HCT116 (cell line): ENCODE measurements around the gene ZNF507. TPM values are rescaled to one million over a fixed set of nuclear protein-coding genes. Genes with fewer than 3 reads are reported as not detected.
A peak's percentile ranks its signal among the peaks of the same experiment; 100 is the strongest.

Source experiments
- ATAC-seq: fragments of 200-7000 bp; cut with Tn5 transposase; 2 replicates; pipeline ENCODE4 v1.9.1; 2020; ENCODE audit warnings: mild to moderate bottlenecking, moderate library complexity
- BruUV-seq: library from RNA; stranded (reverse); fragments of 400-500 nt; replicated peaks from 2 replicates; lab custom pipeline; 2021; lab: Mats Ljungman, UMichigan
- CTCF ChIA-PET: fragments of 300-600 bp; sonication (Branson Sonifier 250); formaldehyde crosslinking; loops from one replicate; lab custom pipeline; 2021; ENCODE audit warnings: antibody characterized with exemption; lab: Charles Lee
- POLR2A ChIA-PET: fragments of 300-600, 350-600 bp; sonication (Branson Sonifier 250); formaldehyde crosslinking; loops from one replicate; lab custom pipeline; 2021; ENCODE audit warnings: antibody characterized with exemption; lab: Charles Lee
- RAD21 ChIA-PET, 2 experiments: fragments of 300-600 bp; sonication (Branson Sonifier 250); formaldehyde crosslinking; loops; one replicate each; lab custom pipeline; 2023; ENCODE audit warnings: low total read pairs in 2 of 2; ENCODE audit not compliant: uncharacterized antibody in 2 of 2, unreplicated experiment in 2 of 2, low non-redundant PET in 1 of 2; lab: Charles Lee
- DNase-seq: peaks from one replicate; pipeline ENCODE4 v3.0.0-alpha.2; 2010; ENCODE audit warnings: low read depth, low spot score
- H2AFZ ChIP-seq: fragments of 200-600 bp; shearing (Covaris generic), sonication (generic); 2 replicates; pipeline ENCODE4 v1.6.1; 2017; ENCODE audit warnings: low read depth, mixed run types, mixed read lengths, antibody characterized with exemption, low read length; ENCODE audit not compliant: poor library complexity, severe bottlenecking
- H3K27ac ChIP-seq: 2 replicates; pipeline ENCODE4 v1.5.1; 2012; ENCODE audit warnings: low read depth, low read length
- H3K27me3 ChIP-seq: fragments of 200-600 bp; sonication (generic); 2 replicates; pipeline ENCODE4 v1.6.1; 2016; ENCODE audit warnings: mixed run types, low read length, mixed read lengths; ENCODE audit not compliant: insufficient read depth
- H3K36me3 ChIP-seq, 2 experiments: fragments of 200-500 bp in 1 of 2; fragments of 200-600 bp in 1 of 2; sonication (Bioruptor generic) in 1 of 2; sonication (generic) in 1 of 2; 2 replicates each; pipeline versions ENCODE4 v1.5.1 to v1.6.1; 2014 to 2016; ENCODE audit warnings: low read length in 2 of 2, inconsistent platforms in 1 of 2, mixed read lengths in 1 of 2, mixed run types in 1 of 2; ENCODE audit not compliant: insufficient read depth in 2 of 2, control insufficient read depth in 1 of 2
- H3K4me1 ChIP-seq, 2 experiments: fragments of 200-600 bp in 1 of 2; sonication (generic) in 1 of 2; 2 replicates each; pipeline versions ENCODE4 v1.5.1 to v1.6.1; 2012 to 2017; ENCODE audit warnings: low read length in 2 of 2, inconsistent platforms in 1 of 2, mild to moderate bottlenecking in 1 of 2, mixed read lengths in 1 of 2, mixed run types in 1 of 2, moderate library complexity in 1 of 2; ENCODE audit not compliant: insufficient read depth in 2 of 2, control insufficient read depth in 1 of 2
- H3K4me2 ChIP-seq: fragments of 200-600 bp; sonication (generic); 2 replicates; pipeline ENCODE4 v1.6.1; 2017; ENCODE audit warnings: mixed run types, low read length, mixed read lengths
- H3K4me3 ChIP-seq, 2 experiments: fragments of 200-600 bp in 1 of 2; sonication (generic) in 1 of 2; replicated peaks in 1 of 2; 2 replicates each; pipeline ENCODE4 v1.5.1; 2011 to 2016; ENCODE audit warnings: low read length in 2 of 2, control low read depth in 1 of 2, low read depth in 1 of 2, mild to moderate bottlenecking in 1 of 2, mixed read lengths in 1 of 2, mixed run types in 1 of 2
- H3K79me2 ChIP-seq: fragments of 200-600 bp; sonication (generic); 2 replicates; pipeline ENCODE4 v1.6.1; 2017; ENCODE audit warnings: mild to moderate bottlenecking, mixed run types, low read length, moderate library complexity, mixed read lengths; ENCODE audit not compliant: insufficient read depth
- H3K9ac ChIP-seq: fragments of 200-600 bp; sonication (generic); 2 replicates; pipeline ENCODE4 v1.6.1; 2016; ENCODE audit warnings: low read length, mixed read lengths
- H3K9me2 ChIP-seq: fragments of 200-600 bp; sonication (generic), shearing (Covaris generic); 2 replicates; pipeline ENCODE4 v1.6.1; 2017; ENCODE audit warnings: mixed run types, mild to moderate bottlenecking, moderate library complexity; ENCODE audit not compliant: insufficient read depth
- H3K9me3 ChIP-seq, 2 experiments: fragments of 200-500 bp in 1 of 2; fragments of 200-600 bp in 1 of 2; sonication (Bioruptor generic) in 1 of 2; sonication (generic) in 1 of 2; 2 replicates each; pipeline ENCODE4 v1.6.1; 2014 to 2017; ENCODE audit warnings: low read length in 2 of 2, mixed read lengths in 2 of 2, inconsistent platforms in 1 of 2, low read depth in 1 of 2, mild to moderate bottlenecking in 1 of 2, mixed run types in 1 of 2, moderate library complexity in 1 of 2; ENCODE audit not compliant: control insufficient read depth in 1 of 2, insufficient read depth in 1 of 2
- H4K20me1 ChIP-seq: fragments of 200-600 bp; sonication (generic), shearing (Covaris generic); 2 replicates; pipeline ENCODE4 v1.6.1; 2017; ENCODE audit warnings: mixed run types, mild to moderate bottlenecking, moderate library complexity; ENCODE audit not compliant: insufficient read depth
- ATF3 ChIP-seq: IDR thresholded peaks from 2 replicates; pipeline ENCODE4 v1.6.1; 2012
- CBX3 ChIP-seq: IDR thresholded peaks from 2 replicates; pipeline ENCODE4 v1.6.1; 2012; ENCODE audit warnings: low read depth
- CEBPB ChIP-seq: IDR thresholded peaks from 2 replicates; pipeline ENCODE4 v1.6.1; 2012; ENCODE audit warnings: low read depth
- CTCF ChIP-seq, 3 experiments: fragments of 200-600 bp in 1 of 3; sonication (generic) in 1 of 3; IDR thresholded peaks in 2 of 3; conservative IDR thresholded peaks in 1 of 3; 2 replicates each; pipeline ENCODE4 v1.5.1; 2012 to 2017; ENCODE audit warnings: low read depth in 2 of 3, low read length in 2 of 3, antibody characterized with exemption in 1 of 3, borderline replicate concordance in 1 of 3, control low read depth in 1 of 3, mild to moderate bottlenecking in 1 of 3, mixed read lengths in 1 of 3, mixed run types in 1 of 3, moderate library complexity in 1 of 3; ENCODE audit not compliant: insufficient read depth in 1 of 3
- ELF1 ChIP-seq: IDR thresholded peaks from 2 replicates; pipeline ENCODE4 v1.6.1; 2012; ENCODE audit warnings: low read depth, borderline replicate concordance
- EZH2 ChIP-seq: fragments of 200-600 bp; sonication (generic); IDR thresholded peaks from 2 replicates; pipeline ENCODE4 v1.6.1; 2017; ENCODE audit warnings: antibody characterized with exemption, mixed run types
- EZH2phosphoT487 ChIP-seq: fragments of 200-600 bp; IDR thresholded peaks from 2 replicates; pipeline ENCODE4 v1.6.1; 2018; ENCODE audit warnings: antibody characterized with exemption, borderline replicate concordance
- FOSL1 ChIP-seq: IDR thresholded peaks from 2 replicates; pipeline ENCODE4 v1.6.1; 2012; ENCODE audit warnings: low read depth
- JUND ChIP-seq: IDR thresholded peaks from 2 replicates; pipeline ENCODE4 v1.6.1; 2012
- POLR2A ChIP-seq: IDR thresholded peaks from 2 replicates; pipeline ENCODE4 v1.7.0; 2011; ENCODE audit warnings: borderline replicate concordance; ENCODE audit not compliant: insufficient read depth, insufficient read length; ENCODE audit errors: extremely low read depth
- POLR2AphosphoS5 ChIP-seq: IDR thresholded peaks from 2 replicates; pipeline ENCODE4 v1.6.1; 2011; ENCODE audit warnings: mild to moderate bottlenecking, low read depth, low read length, moderate library complexity
- RAD21 ChIP-seq: IDR thresholded peaks from 2 replicates; pipeline ENCODE4 v1.6.1; 2012; ENCODE audit warnings: low read depth, mild to moderate bottlenecking
- REST ChIP-seq: IDR thresholded peaks from 2 replicates; pipeline ENCODE4 v1.6.1; 2012; ENCODE audit warnings: low read depth
- SIN3A ChIP-seq: IDR thresholded peaks from 2 replicates; pipeline ENCODE4 v1.6.1; 2012; ENCODE audit warnings: low read depth
- SP1 ChIP-seq: IDR thresholded peaks from 2 replicates; pipeline ENCODE4 v1.6.1; 2012; ENCODE audit warnings: low read depth
- SRF ChIP-seq: IDR thresholded peaks from 2 replicates; pipeline ENCODE4 v1.6.1; 2012; ENCODE audit warnings: low read depth
- YY1 ChIP-seq: IDR thresholded peaks from 2 replicates; pipeline ENCODE4 v1.6.1; 2011; ENCODE audit warnings: low read length, low read depth, moderate library complexity, mild to moderate bottlenecking; ENCODE audit not compliant: insufficient replicate concordance; ENCODE audit errors: extremely low read depth
- ZBTB33 ChIP-seq: IDR thresholded peaks from 2 replicates; pipeline ENCODE4 v1.6.1; 2011; ENCODE audit warnings: mild to moderate bottlenecking, low read length, moderate library complexity; ENCODE audit not compliant: insufficient replicate concordance; ENCODE audit errors: extremely low read depth
- ZFX ChIP-seq: fragments of 450-650 bp; IDR thresholded peaks from 2 replicates; pipeline ENCODE4 v1.6.1; 2017
- ZNF274 ChIP-seq: fragments of 200-500 bp; sonication (Bioruptor generic); IDR thresholded peaks from 2 replicates; pipeline ENCODE4 v1.6.1; 2014; ENCODE audit warnings: mild to moderate bottlenecking, low read depth, low read length, inconsistent platforms
- intact Hi-C: fragments of 100-400 bp; cut with micrococcal nuclease; formaldehyde crosslinking; loops from 2 replicates; pipeline ENCODE4 v1.10.0; 2022
- total RNA-seq: library from RNA; stranded (reverse); gene quantifications from one replicate; pipeline ENCODE4 v1.2.1, GENCODE V29; 2021; ENCODE audit not compliant: unreplicated experiment

Gene ZNF507
- total RNA-seq, 1 experiment from 2014 or later = 27.4 TPM

GRCh38 chr19:32336259-32337083 is 8.9 kb upstream of the ZNF507 start:
- DNase-seq (no peak), ATAC-seq (no peak)
- Histone ChIP-seq H3K9me2 (no peaks in the 10 kb centered on the region), H3K4me1 (no peaks in the 10 kb centered on the region), H3K9ac (no peak overlapping the region), H3K36me3 (no peaks in the 10 kb centered on the region), H2AFZ (no peak overlapping the region), H3K27me3 (0 out of 2 replicates have a peak, but pooled peaks cover 4% of the 10 kb centered on the region), H4K20me1 (no peaks in the 10 kb centered on the region), H3K79me2 (no peaks in the 10 kb centered on the region), H3K4me3 (no peak overlapping the region), H3K27ac (no peak overlapping the region), H3K4me2 (no peak overlapping the region), H3K9me3 (no peaks in the 10 kb centered on the region)
- intact Hi-C loops = no loop called here
- BruUV-seq = no TSS peak
- TF ChIP-seq SRF (0 out of 2 replicates have a peak, but pooled peaks have one; percentile 11), REST (no peak), POLR2AphosphoS5 (no peak), SIN3A (no peak), SP1 (no peak), CEBPB (no peak), RAD21 (peak; percentile 49), CBX3 (no peak), ZNF274 (no peak), CTCF (IDR thresholded peaks at IDR 0.05 in 2 of 3, conservative IDR thresholded peaks at IDR 0.05 in 1 of 3; ENCODE audit: borderline replicate concordance in 1 of 3, insufficient read depth in 1 of 3, low read depth in 2 of 3, low read length in 2 of 3) (0 out of 6 replicates have a peak, but pooled peaks of 1 of the 3 experiments have one; percentile 6), POLR2A (no peak), ZFX (no peak), ATF3 (no peak), EZH2 (no peak), JUND (no peak), ZBTB33 (no peak), FOSL1 (no peak), EZH2phosphoT487 (no peak), ELF1 (no peak), YY1 (no peak)
- CTCF ChIA-PET = interaction anchor here (0.6 to 1.8 kb wide), 5 partner anchors 9 to 263 kb away, joined by 3 to 6 read pairs (median 3); partner anchors contain the start of gene ZNF507
- POLR2A ChIA-PET = interaction anchor here (0.6 kb wide), 1 partner anchor 18 kb away, joined by 3 read pairs; no protein-coding TSS in a partner anchor
- RAD21 ChIA-PET = no interaction called here
